H9 (cell line): ENCODE results near the gene SERTM2. TPM values are rescaled to one million over a fixed set of nuclear protein-coding genes. Genes with fewer than 3 reads are reported as not detected.

Experiments
- DNase-seq: peaks from one replicate; pipeline ENCODE4 v3.0.0-alpha.2; 2017
- H2AFZ ChIP-seq: one replicate; pipeline ENCODE4 v1.6.1; 2013; ENCODE audit warnings: mild to moderate bottlenecking, low read length, control low read depth, moderate library complexity
- H2AK5ac ChIP-seq: 2 replicates; pipeline ENCODE4 v1.6.1; 2013; ENCODE audit warnings: low read length, control low read depth, mixed read lengths; ENCODE audit not compliant: insufficient read length
- H2BK120ac ChIP-seq: one replicate; pipeline ENCODE4 v1.6.1; 2013; ENCODE audit warnings: low read depth, mild to moderate bottlenecking, low read length, control low read depth, inconsistent platforms; ENCODE audit not compliant: poor library complexity, severe bottlenecking
- H2BK12ac ChIP-seq: 2 replicates; pipeline ENCODE4 v1.6.1; 2013; ENCODE audit warnings: low read length, control low read depth, mixed read lengths, low read depth; ENCODE audit not compliant: insufficient read length
- H2BK15ac ChIP-seq: 2 replicates; pipeline ENCODE4 v1.6.1; 2013; ENCODE audit warnings: low read depth, low read length, control low read depth
- H2BK20ac ChIP-seq: one replicate; pipeline ENCODE4 v1.6.1; 2013; ENCODE audit warnings: low read depth, mild to moderate bottlenecking, low read length, control low read depth, inconsistent platforms; ENCODE audit not compliant: poor library complexity, severe bottlenecking
- H2BK5ac ChIP-seq: 2 replicates; pipeline ENCODE4 v1.6.1; 2013; ENCODE audit warnings: low read length, control low read depth, mixed read lengths; ENCODE audit not compliant: insufficient read length
- H3K14ac ChIP-seq: 2 replicates; pipeline ENCODE4 v1.6.1; 2013; ENCODE audit warnings: low read length, control low read depth; ENCODE audit not compliant: insufficient read depth
- H3K18ac ChIP-seq: 2 replicates; pipeline ENCODE4 v1.6.1; 2013; ENCODE audit warnings: low read depth, mild to moderate bottlenecking, mixed read lengths, low read length, control low read depth; ENCODE audit not compliant: insufficient read length
- H3K23ac ChIP-seq: 2 replicates; pipeline ENCODE4 v1.6.1; 2013; ENCODE audit warnings: low read length, control low read depth, mixed read lengths, low read depth; ENCODE audit not compliant: insufficient read length
- H3K23me2 ChIP-seq: 2 replicates; pipeline ENCODE4 v1.6.1; 2013; ENCODE audit warnings: low read depth, mild to moderate bottlenecking, mixed read lengths, low read length, control low read depth; ENCODE audit not compliant: insufficient read length, poor library complexity, severe bottlenecking
- H3K27ac ChIP-seq: 2 replicates; pipeline ENCODE4 v1.5.1; 2013; ENCODE audit warnings: low read length, control low read depth, mixed read lengths, low read depth; ENCODE audit not compliant: insufficient read length
- H3K27me3 ChIP-seq: 2 replicates; pipeline ENCODE4 v1.6.1; 2013; ENCODE audit warnings: low read length, control low read depth, inconsistent platforms; ENCODE audit not compliant: insufficient read depth
- H3K4ac ChIP-seq: 2 replicates; pipeline ENCODE4 v1.6.1; 2013; ENCODE audit warnings: low read depth, mild to moderate bottlenecking, control low read depth, inconsistent platforms, low read length, moderate library complexity
- H3K4me1 ChIP-seq: 2 replicates; pipeline ENCODE4 v1.6.1; 2013; ENCODE audit warnings: low read length, control low read depth, inconsistent platforms; ENCODE audit not compliant: insufficient read depth
- H3K4me2 ChIP-seq: 2 replicates; pipeline ENCODE4 v1.6.1; 2013; ENCODE audit warnings: low read length, control low read depth, mixed read lengths; ENCODE audit not compliant: insufficient read length, insufficient read depth
- H3K56ac ChIP-seq: 2 replicates; pipeline ENCODE4 v1.6.1; 2013; ENCODE audit warnings: low read depth, mild to moderate bottlenecking, mixed read lengths, low read length, control low read depth; ENCODE audit not compliant: insufficient read length
- H3K79me1 ChIP-seq: 2 replicates; pipeline ENCODE4 v1.6.1; 2013; ENCODE audit warnings: low read depth, mild to moderate bottlenecking, moderate library complexity, low read length, control low read depth, inconsistent platforms; ENCODE audit not compliant: insufficient read depth, poor library complexity, severe bottlenecking
- H3K79me2 ChIP-seq: 2 replicates; pipeline ENCODE4 v1.6.1; 2013; ENCODE audit warnings: low read length, control low read depth, inconsistent platforms; ENCODE audit not compliant: insufficient read depth
- H3K9ac ChIP-seq: 2 replicates; pipeline ENCODE4 v1.6.1; 2013; ENCODE audit warnings: low read length, control low read depth, mixed read lengths; ENCODE audit not compliant: insufficient read length; ENCODE audit errors: extremely low read depth
- H3K9me3 ChIP-seq: one replicate; pipeline ENCODE4 v1.6.1; 2013; ENCODE audit warnings: low read depth, low read length, inconsistent platforms; ENCODE audit not compliant: control insufficient read depth
- H3T11ph ChIP-seq: one replicate; pipeline ENCODE4 v1.6.1; 2013; ENCODE audit warnings: mild to moderate bottlenecking, low read length, control low read depth, inconsistent platforms
- H4K20me1 ChIP-seq: one replicate; pipeline ENCODE4 v1.6.1; 2013; ENCODE audit not compliant: control insufficient read depth, insufficient read length, insufficient read depth
- H4K5ac ChIP-seq: 2 replicates; pipeline ENCODE4 v1.6.1; 2013; ENCODE audit warnings: low read depth, mild to moderate bottlenecking, mixed read lengths, low read length, control low read depth; ENCODE audit not compliant: insufficient read length
- H4K8ac ChIP-seq: replicated peaks from 2 replicates; pipeline ENCODE4 v1.6.1; 2013; ENCODE audit warnings: low read length, control low read depth, mixed read lengths, low read depth; ENCODE audit not compliant: insufficient read length
- H4K91ac ChIP-seq: 2 replicates; pipeline ENCODE4 v1.6.1; 2013; ENCODE audit warnings: low read depth, mild to moderate bottlenecking, moderate library complexity, mixed read lengths, low read length, control low read depth; ENCODE audit not compliant: insufficient read length
- H3K27ac Mint-ChIP-seq, 3 experiments: 2 replicates in 2 of 3; 3 replicates in 1 of 3; pipeline ENCODE4 v1.8.0; 2020 to 2021; ENCODE audit warnings: mixed read lengths in 3 of 3, mild to moderate bottlenecking in 1 of 3, moderate library complexity in 1 of 3
- H3K27me3 Mint-ChIP-seq: 2 replicates; pipeline ENCODE4 v1.8.0; 2021; ENCODE audit warnings: low read depth, mild to moderate bottlenecking, moderate library complexity, mixed read lengths
- H3K36me3 Mint-ChIP-seq, 3 experiments: 2 replicates in 2 of 3; 3 replicates in 1 of 3; pipeline ENCODE4 v1.8.0; 2020 to 2021; ENCODE audit warnings: low read depth in 3 of 3, mixed read lengths in 3 of 3; ENCODE audit not compliant: insufficient read depth in 1 of 3
- H3K4me1 Mint-ChIP-seq, 2 experiments: 2 replicates each; pipeline ENCODE4 v1.8.0; 2020; ENCODE audit warnings: mixed read lengths in 2 of 2
- H3K4me3 Mint-ChIP-seq, 2 experiments: 2 replicates in 1 of 2; 3 replicates in 1 of 2; pipeline ENCODE4 v1.8.0; 2020 to 2021; ENCODE audit warnings: mild to moderate bottlenecking in 2 of 2, mixed read lengths in 2 of 2, moderate library complexity in 1 of 2
- H3K9me3 Mint-ChIP-seq, 2 experiments: 2 replicates in 1 of 2; 3 replicates in 1 of 2; pipeline ENCODE4 v1.8.0; 2020; ENCODE audit warnings: mild to moderate bottlenecking in 2 of 2, mixed read lengths in 2 of 2, moderate library complexity in 1 of 2
- CTCF ChIP-seq: fragments of 200-600 bp; sonication (generic); conservative IDR thresholded peaks from 3 replicates; pipeline ENCODE4 v1.8.0; 2021; ENCODE audit warnings: antibody characterized with exemption, mild to moderate bottlenecking
- WGBS: extraction: QIAGEN DNeasy Blood & Tissue Kit; methylation state at CpG from one replicate; pipeline ENCODE4 v1.1.7; 2013; ENCODE audit warnings: missing lambda C conversion rate, low lambda C conversion rate, mixed read lengths; ENCODE audit not compliant: insufficient read length; ENCODE audit errors: extremely low coverage; 5-methylcytosine and 5-hydroxymethylcytosine counted together
- total RNA-seq: library from RNA; stranded (reverse); gene quantifications from 2 replicates; pipeline ENCODE4 v1.2.1, GENCODE V29; 2021

The SERTM2 gene
- total RNA-seq, 1 experiment from 2014 or later: 0.22 TPM

GRCh38 chrX:111555406-111555958, 44.0 kb downstream of the SERTM2 start:
- H3K79me1 ChIP-seq: no peaks in the 10 kb centered on the region
- no peak overlapping the region for H4K5ac ChIP-seq
- no peak overlapping the region for H4K91ac ChIP-seq
- no peak overlapping the region for H2BK15ac ChIP-seq
- H3K23me2 ChIP-seq: no peaks in the 10 kb centered on the region
- Mint-ChIP-seq H3K27me3 (no peaks in the 10 kb centered on the region), H3K27ac (peak overlapping the region; percentile 88 to 95 (median 92); a peak in 6 of 7 replicates), H3K4me3 (peak overlapping the region in 1 of 2 experiments; percentile 19; a peak in 2 of 5 replicates), H3K9me3 (peaks cover 0 to 2% of the 10 kb centered on the region in 2 experiments; a peak in 1 of 5 replicates), H3K4me1 (peaks cover 31 to 50% of the 10 kb centered on the region in 2 experiments), H3K36me3 (peaks cover 0 to 34% (median 5%) of the 10 kb centered on the region in 3 experiments; a peak in 4 of 7 replicates)
- no peak overlapping the region for H2AK5ac ChIP-seq
- peak; percentile 62 for DNase-seq
- no peak overlapping the region for H4K8ac ChIP-seq
- no peaks in the 10 kb centered on the region for H4K20me1 ChIP-seq
- H3K14ac ChIP-seq: no peak overlapping the region
- no CpG with 5 or more reads among the region's 2 CpGs for WGBS
- no peaks in the 10 kb centered on the region for H3K9me3 ChIP-seq
- no peak overlapping the region for H3K23ac ChIP-seq
- H2BK120ac ChIP-seq: no peak overlapping the region
- H2BK5ac ChIP-seq: no peak overlapping the region
- no peak overlapping the region for H3T11ph ChIP-seq
- no peak overlapping the region for H2BK12ac ChIP-seq
- H3K9ac ChIP-seq: no peak overlapping the region
- H3K27me3 ChIP-seq: no peaks in the 10 kb centered on the region
- no peak for TF ChIP-seq CTCF
- H3K79me2 ChIP-seq: no peaks in the 10 kb centered on the region
- H2BK20ac ChIP-seq: no peak overlapping the region
- H3K4me2 ChIP-seq: no peak overlapping the region
- peaks cover 5% of the 10 kb centered on the region for H3K4me1 ChIP-seq
- H3K27ac ChIP-seq: peak overlapping the region; percentile 96
- no peak overlapping the region for H2AFZ ChIP-seq
- no peak overlapping the region; the same call in 1 of the 2 replicates for H3K4ac ChIP-seq
- no peak overlapping the region for H3K56ac ChIP-seq
- H3K18ac ChIP-seq: no peak overlapping the region
